IPS-18c (cell line): ENCODE results near the gene PRKAR2B.

ENCODE experiments used
- H3K4me3 ChIP-seq: 2 replicates; pipeline ENCODE4 v1.7.0; 2013; ENCODE audit warnings: low read depth, mild to moderate bottlenecking, low read length, moderate library complexity; ENCODE audit not compliant: insufficient read depth
- H3K9me3 ChIP-seq: one replicate; pipeline ENCODE4 v1.6.1; 2013; ENCODE audit warnings: mild to moderate bottlenecking, low read length, moderate library complexity; ENCODE audit not compliant: control insufficient read depth, insufficient read depth

Gene PRKAR2B

DNA sequence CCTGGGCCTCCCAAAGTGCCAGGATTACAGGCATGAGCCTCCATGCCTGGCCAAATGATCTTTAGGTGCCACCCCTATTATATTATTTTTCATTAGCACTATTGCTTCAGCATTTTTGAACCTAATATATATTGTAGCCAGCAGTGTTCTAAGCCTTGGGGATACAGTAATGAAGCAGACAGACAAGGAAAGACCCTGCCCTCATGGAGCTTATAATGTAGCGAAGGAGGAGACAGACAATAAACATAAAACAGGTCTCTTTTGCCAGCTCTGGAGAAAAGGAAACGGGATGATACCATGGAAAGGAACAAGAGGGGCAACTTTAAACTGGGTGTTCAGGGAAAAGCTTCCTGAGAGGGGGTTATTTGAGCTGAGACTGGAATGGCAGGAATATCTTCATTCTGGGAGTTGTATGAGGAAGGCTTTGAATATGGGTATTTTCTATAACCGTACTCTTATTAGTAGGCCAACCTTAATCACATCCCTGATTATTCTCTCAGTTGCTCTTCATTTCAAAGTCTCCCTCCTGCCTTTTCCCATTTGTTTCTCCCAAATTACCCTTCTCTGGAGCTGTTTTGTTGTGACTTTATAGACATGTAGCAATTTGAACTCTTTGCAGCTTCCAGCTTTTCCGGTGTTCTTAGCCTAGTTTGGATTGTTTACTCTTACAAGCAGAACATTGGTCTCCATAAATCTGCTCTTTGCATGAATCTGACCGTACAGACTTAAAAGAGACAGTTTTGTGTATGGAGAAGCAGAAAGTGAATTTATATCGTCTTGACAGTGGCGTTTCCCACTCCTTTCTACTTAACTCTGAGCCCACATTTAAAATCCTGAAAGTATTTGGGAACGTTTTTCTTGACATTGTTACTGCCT, 19.0 kb downstream of the PRKAR2B start:
- H3K4me3 ChIP-seq, result no peak overlapping the region

DNA sequence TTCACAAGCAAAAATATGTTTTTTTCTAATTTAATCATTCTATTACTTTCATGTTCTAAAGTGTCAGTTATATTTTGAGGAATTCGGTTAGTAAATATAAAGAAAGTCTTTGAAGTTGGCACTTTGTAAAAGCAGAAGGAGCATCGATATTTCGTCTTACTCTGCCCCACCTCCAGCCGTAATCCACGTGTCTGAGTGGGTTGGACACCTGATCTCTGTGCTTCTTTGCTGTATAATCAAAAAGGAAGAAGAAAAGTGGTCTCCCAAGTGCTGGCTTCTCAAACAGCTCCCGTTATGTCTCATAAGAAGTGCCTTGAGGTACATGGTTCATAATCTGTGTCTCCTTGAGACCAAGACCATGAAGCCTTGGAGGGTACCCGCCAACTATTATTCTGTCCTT, 19.8 kb downstream of the PRKAR2B start:
- no peak overlapping the region for H3K4me3 ChIP-seq
- H3K9me3 ChIP-seq, result no peaks in the 10 kb centered on the region

More for the DNA sequence above, 19.0 kb downstream of the PRKAR2B start:
- H3K9me3 ChIP-seq, result no peaks in the 10 kb centered on the region

DNA sequence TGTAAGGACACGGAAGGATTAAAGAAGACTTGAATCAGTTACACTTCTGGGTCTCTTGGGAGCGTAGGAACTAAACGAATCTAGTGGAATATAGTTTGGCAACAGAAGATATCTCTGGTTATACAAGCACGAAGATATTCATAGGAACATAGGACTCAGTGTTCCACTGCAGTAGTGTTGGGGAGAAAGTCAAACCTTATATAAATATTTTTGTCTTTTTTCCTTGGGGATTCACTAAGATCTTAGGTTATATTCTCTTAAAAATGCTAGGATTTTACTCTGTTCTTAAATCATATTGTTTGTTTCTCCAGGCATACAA, 21.4 kb downstream of the PRKAR2B start:
- no peaks in the 10 kb centered on the region for H3K9me3 ChIP-seq
- no peak overlapping the region for H3K4me3 ChIP-seq

DNA sequence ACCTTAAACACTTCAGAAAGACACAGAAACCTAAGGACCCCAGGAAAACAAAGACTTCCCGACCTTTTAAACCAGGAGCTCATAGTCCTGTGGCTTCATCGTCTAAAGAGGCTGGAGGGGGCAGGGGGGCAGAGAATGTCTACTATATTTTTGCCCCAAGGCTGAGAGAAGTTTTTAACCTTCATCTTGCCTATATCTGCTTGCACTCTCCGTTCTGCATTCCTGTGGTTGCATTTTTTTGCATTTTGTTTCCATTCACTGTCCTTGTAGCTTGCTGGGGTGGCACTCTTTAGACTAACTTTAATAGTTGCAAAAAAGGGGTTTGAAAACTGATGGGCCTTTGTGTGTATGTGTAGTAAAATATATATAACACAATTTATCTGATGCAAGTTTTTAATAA, 23.7 kb downstream of the PRKAR2B start:
- no peaks in the 10 kb centered on the region for H3K9me3 ChIP-seq
- H3K4me3 ChIP-seq, result no peak overlapping the region

DNA sequence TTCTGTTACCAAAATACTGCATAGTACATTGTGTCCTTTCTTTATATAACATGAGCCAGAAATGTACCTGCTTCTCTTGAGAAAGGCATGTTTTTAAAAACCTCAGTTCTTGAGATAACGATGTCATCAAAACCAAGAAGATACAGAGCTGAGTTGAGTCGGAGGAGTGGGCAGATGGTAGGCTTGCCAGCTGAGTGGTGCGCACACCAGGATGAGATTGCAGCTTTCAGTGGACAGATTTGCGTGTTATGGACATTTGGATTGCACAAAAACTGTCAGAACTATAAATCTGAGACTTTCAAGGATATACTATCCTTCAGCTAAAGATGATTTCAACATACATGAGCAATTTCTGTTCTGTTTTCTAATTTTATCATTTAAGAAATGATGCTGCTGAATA, 25.0 kb downstream of the PRKAR2B start:
- Histone ChIP-seq H3K9me3 (no peaks in the 10 kb centered on the region), H3K4me3 (no peak overlapping the region)

DNA sequence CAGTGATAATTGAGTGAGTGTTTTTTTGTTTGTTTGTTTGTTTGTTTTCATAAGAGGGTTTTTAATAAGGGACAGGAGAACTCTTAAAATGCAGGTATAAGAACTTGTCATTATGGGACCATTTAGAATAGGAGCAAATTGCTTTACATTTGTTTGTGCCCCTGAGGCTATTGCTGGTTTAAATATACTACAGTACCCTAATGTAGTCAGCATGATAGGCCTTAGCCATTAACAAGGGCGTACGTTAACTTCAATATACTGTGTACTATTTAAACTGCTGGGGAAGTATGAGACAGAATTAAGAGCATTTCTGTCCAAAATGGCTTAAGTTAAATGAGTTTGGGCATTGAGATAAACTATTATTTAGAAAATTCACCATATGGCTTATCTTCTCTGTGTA, 26.2 kb downstream of the PRKAR2B start:
- Histone ChIP-seq H3K9me3 (no peaks in the 10 kb centered on the region), H3K4me3 (no peak overlapping the region)

DNA sequence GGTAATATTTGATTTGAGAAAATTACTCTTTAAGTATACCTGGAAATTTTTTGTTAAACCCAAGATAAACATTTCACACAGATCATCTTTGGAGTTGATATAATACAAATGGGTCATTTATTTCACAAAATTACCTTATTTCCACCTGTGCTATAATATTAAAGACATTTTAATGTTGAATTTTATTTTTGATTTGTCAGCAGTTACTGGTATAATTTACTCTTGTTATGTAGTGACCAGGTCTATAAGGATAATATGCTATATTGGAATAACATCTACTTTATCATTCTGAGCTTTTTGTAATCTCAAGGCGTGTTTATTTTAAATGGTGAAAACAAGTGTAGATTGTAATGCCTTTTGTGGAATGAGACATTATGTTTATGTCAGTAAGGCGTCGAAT, 26.6 kb downstream of the PRKAR2B start:
- Histone ChIP-seq H3K9me3 (no peaks in the 10 kb centered on the region), H3K4me3 (no peak overlapping the region)

DNA sequence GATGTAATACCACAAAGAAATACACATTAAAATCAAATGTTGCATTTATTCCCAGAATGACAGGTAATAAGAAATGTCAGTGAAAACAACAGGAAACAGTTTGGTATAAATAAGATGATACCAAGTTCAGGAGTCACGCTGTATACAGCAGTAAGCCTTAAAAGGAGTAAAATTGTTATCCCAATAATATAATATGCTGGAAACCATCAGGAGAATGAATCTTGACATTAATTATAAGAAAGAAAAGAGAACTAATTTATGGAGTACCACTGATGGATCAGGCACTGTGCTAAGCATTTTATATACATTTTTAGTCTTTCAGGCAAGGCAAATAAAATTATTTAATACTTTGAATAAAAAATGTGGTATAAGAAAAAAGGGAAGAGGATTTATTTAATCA, 27.6 kb downstream of the PRKAR2B start:
- no peak overlapping the region for H3K4me3 ChIP-seq
- no peaks in the 10 kb centered on the region for H3K9me3 ChIP-seq

DNA sequence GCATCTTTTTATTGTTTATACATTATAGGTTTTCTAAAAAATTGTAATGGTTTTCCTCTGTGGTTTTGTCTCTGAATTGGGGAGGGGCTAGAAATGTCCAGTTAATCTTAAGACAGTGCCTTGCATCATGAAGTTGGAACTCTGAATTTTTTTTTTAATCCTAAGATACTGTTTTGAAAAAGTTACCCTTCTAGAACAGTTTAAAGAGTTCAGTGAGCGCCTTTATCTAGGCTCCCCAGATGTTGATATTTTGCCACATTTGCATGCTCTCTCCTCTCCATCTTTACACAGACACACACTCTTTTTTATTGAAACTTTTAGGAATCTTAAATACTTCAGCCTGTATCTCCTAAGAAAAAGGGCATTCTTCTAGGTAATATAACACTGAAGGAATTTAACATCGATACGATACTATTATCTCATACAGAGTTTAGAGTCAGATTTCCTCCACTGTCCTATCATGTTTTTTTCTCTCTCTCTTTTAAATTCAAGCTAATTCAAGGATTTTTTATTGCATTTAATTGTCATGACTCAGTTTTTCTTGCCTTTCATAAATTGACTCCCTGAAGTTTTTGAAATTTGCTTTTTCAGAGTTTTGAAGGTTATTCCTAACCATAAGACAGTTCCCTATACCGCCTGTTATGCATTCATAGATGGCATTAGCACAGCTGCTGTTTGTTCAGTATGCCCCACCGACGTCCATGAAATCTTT, 31.5 kb downstream of the PRKAR2B start:
- Histone ChIP-seq H3K9me3 (no peaks in the 10 kb centered on the region), H3K4me3 (no peak overlapping the region)

DNA sequence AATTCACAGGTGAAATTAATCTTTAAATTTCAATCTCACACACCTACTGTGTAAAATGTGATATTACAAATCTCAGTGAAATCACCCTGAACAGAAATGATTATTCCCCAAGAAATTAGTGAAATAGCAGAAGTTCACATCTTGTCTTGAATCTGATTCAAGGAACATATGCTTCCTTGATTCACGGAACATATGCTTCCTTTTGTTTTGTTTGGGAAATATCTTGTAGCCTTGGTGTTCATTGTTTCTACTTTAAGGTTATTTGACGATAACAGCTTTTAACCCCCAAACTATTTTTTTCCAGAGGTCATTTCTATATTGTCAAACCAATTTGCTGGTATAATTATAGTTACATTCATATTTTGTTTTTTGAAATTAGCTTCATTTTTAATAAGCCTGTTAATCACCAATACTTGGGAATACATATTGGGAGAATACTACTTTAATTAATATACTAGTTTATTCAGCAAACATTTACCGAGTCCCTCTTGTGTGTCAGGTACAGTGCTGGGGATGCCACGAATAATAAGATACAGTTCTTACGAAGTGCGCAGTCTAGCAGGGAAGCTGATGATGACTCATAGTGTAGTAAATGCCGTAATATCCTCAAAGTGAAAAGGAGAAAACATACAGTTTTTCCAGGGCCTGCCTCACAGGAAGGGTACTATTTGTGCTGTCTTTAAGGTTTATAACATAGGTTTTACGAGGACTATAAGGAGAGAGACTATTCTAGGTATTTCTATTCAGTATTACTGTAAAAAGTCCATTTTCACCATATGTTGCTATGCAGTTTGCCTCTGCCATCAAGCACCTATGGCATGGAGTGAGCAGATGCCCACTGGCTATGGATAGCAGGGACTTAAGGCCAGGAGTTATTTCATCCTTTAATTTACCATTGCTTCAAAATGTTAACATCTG, 32.5 kb downstream of the PRKAR2B start:
- H3K4me3 ChIP-seq, result no peak overlapping the region
- no peaks in the 10 kb centered on the region for H3K9me3 ChIP-seq

DNA sequence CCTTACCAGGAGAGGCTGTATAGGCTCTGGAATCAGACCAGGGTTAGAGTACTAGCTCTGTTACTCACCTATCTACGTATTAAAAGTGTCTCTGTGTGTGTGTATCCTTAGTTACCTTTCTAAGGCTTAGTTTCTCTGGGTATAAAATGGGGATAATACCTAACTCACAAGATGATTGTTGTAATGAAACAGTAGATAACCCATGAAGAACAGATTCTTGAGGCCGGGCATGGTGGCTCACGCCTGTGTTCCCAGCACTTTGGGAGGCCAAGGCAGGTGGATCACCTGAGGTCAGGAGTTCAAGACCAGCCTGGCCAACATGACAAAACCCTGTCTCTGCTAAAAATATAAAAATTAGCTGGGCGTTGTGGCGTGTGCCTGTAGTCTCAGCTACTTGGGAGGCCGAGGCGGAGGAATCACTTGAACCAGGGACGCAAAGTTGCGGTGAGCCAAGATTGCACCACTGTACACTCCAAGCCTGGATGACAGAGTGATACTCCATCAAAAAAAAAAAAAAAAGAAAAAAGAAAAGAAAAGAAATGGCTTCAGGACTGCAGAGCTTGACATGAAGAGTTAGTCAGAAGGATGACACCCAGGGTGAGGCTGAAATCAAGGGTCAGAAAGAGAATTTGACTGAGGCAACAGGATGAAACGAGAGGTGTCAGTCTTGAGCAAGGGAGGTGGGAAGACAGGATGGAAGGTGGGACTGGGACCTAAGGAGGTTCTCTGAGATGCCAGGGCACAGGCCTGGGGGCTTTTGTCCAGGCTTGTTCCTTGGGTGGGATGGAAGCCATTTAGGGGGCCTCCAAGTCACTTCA, 33.4 kb downstream of the PRKAR2B start:
- no peaks in the 10 kb centered on the region for H3K9me3 ChIP-seq
- H3K4me3 ChIP-seq, result no peak overlapping the region

DNA sequence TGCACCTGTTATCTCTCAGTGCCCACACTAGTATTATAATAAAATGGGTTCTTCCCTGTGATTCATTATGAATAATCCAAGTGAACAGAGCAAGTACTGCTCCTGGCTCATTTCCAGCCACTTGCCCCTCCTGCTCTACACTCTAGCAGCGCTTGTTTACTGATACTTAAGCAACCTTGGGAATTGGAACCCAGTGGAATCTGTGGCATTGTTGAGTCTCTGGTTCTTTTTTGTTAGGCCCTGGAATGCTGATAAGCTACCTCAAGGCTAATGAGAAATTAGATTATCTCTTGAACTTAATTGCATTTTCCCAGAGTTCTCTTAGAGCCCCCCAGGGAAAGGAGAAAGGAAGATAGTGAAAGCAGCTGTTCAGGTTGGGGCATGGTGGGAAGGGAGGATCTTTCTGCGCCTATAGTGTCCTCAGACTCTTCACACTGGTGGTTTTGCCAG, 34.0 kb downstream of the PRKAR2B start:
- H3K4me3 ChIP-seq, result no peak overlapping the region
- H3K9me3 ChIP-seq, result no peaks in the 10 kb centered on the region

DNA sequence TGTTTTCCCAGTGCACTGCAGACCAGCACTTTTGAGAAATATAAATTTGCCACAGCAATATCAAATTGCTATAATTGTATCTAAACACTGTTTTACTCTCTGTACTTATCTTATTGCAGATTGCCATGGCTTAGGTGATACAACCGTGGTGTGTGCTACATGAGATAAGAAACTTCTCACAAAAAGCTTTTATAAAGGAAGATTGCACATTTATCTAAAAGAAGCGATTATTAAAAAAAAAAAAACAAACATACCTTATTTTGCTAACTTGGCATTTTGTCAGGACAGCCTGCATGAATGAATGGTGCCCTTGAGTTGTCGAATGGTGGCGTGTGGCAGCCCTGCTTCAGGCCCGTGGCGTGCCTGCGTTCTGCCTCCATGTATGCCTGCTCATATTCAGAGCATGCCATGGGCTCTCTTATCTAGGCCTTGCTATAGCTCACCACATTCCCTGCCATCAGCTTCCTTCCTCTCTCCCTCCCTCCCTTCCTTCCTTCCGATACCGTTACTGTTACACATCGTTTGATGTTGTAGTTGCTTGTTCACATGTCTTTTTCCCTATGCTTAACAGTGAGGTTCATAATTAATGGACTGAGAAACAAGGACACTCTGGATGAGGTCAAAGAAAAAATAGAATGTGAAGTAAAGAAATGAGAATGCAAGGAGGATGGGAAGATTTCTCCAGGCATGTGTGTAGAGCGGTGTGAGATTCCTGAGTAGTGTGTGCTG, 34.9 kb downstream of the PRKAR2B start:
- H3K9me3 ChIP-seq, result no peaks in the 10 kb centered on the region
- no peak overlapping the region for H3K4me3 ChIP-seq

DNA sequence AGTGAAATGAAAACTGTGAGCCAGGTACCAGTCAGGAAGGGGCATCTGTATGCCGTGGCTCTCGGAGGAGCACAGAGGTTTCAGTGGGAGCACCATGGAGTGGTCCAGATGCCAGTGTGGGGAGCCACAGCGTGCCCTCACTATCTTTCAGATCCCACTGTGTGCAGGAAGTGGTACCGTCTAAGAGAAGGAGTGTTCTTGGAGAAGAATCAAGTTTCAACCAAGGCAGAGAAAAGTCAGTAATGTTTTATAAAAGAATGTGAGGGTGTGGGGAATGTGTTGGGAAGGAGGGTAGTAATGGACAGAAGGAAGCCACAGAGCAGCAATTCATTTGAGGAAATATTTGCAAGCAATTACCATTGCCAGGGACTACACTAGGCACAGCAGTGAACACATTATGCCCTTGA, 35.6 kb downstream of the PRKAR2B start:
- H3K9me3 ChIP-seq, result no peaks in the 10 kb centered on the region
- no peak overlapping the region; the same call in 1 of the 2 replicates for H3K4me3 ChIP-seq

DNA sequence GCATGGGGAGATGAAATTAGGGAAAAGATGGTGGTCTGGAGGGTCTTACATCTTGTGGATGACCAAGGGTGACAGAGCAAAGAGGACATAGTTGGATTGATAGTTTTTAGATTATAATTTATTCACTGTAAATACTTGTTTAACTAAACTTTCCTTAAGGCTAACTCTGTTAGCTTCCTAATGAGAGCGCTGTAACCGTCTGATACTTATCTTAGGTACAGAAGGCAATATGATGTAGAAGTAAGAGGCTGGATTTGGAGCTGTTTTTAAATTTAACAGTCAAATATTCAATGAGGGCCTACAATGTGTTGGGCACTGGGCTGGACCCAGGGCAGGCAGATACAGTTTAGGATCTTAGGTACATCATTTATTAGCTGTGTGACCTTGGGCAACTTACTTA, 36.0 kb downstream of the PRKAR2B start:
- H3K4me3 ChIP-seq, result no peak overlapping the region; the same call in 1 of the 2 replicates
- H3K9me3 ChIP-seq, result no peaks in the 10 kb centered on the region

DNA sequence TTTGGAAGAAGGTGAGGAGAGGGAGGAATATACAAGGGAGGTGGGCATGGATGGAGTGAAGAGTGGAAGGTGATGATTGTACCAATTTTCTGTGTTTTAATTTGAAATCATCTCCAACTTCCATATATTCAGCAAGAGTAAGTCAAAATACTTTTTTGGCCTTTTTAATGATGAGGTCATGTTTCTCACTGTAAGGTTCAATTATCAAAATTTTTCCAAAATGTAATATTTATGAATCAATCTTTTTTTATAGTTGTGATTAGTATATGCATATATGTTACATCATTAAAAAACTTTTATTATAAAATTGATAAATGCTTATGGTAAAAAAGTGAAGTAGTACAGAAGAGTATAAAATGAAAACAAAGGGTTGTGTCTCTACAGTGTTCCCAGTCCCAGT, 40.7 kb downstream of the PRKAR2B start:
- no peak overlapping the region for H3K4me3 ChIP-seq
- H3K9me3 ChIP-seq, result no peaks in the 10 kb centered on the region
